Measurements from ENCODE around the gene JPH3.

- TF ChIP-seq CTCF (conservative IDR thresholded peaks at IDR 0.05): no peak
- TF ChIP-seq EZH2 (IDR thresholded peaks at IDR 0.05; ENCODE audit: low read depth): no peak
These were observed 137.5 kb downstream of the JPH3 start for GRCh38 chr16:87739801-87740200.
